Retina (tissue), 1 donor: ENCODE results near the gene LMO1.

Experiments used
- DNase-seq: peaks from one replicate; pipeline ENCODE4 v3.0.0-alpha.2; 2016

The LMO1 gene

DNA sequence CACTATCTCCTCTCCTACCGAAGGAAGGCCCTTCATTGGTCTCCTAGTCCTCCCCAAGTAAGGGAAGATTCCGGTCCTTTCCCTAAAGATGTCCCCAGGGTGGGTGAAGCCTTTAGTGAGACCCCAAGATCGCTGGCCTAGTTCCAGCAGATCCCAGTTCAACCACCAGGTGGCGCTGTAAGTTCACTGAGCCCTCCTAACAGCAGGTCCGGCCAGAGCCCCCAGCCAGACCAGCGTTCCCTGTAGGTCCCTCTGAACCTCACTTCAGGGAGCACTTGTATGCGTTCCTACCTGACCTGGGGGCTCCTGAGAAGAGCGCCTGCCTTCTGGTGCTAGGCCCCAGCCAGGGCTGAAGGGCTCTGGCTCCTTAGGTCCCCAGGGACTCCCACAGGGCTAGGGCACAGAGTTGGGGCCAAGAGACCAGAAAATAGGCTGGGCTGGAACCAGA, 38.1 kb downstream of the LMO1 start:
- DNase-seq: peak; percentile 92

DNA sequence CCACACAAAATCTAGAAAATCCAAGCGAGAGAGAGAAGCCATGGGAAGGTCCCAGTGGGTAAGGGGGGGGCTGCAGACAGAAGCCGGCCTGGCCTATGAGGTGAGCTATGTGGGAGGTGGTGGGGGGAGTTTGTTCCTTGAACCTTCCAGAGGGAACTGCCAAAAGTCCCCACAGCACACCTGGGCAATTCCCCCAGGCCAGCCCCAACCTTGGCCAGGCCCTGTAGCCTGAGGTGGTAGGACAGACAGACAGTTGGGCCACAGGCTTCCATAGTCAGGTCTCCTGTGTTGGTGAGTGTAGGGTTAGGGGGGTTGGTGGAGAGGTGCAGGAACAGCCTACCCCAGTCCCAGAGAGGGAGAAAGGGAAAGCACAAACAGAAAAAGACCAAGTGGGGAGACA, 39.0 kb downstream of the LMO1 start:
- DNase-seq: no peak

DNA sequence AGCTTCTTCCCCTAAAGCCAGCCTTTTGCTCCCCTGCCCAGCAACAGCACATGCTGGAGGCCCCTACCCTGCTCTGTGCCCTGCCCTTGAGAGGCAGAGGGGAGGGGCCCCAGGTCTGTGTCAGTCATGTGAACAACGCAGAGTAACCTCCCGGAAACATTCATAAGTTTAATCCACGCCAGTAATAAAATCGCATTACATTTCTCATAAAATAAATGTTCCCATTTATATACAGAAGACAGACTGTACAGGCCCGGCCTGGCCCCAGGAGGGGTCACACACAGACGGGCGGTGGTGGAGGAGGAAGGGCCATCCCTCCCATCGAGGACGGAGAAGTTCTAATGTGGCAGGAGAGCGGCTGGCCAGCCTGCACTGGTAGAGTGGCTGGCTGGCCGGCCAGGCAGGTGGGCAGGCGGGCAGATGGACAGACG, 39.5 kb downstream of the LMO1 start:
- no peak for DNase-seq

GRCh38 chr11:8223513-8223900, 40.2 kb downstream of the LMO1 start:
- no peak for DNase-seq

GRCh38 chr11:8222820-8223512, 40.7 kb downstream of the LMO1 start:
- DNase-seq: no peak

- DNase-seq: no peak
Measured at GRCh38 chr11:8221917-8222495, 41.7 kb downstream of the LMO1 start.

GRCh38 chr11:8221046-8221723, 42.5 kb downstream of the LMO1 start:
- DNase-seq: no peak

GRCh38 chr11:8220261-8221045, 43.2 kb downstream of the LMO1 start:
- no peak for DNase-seq

DNA sequence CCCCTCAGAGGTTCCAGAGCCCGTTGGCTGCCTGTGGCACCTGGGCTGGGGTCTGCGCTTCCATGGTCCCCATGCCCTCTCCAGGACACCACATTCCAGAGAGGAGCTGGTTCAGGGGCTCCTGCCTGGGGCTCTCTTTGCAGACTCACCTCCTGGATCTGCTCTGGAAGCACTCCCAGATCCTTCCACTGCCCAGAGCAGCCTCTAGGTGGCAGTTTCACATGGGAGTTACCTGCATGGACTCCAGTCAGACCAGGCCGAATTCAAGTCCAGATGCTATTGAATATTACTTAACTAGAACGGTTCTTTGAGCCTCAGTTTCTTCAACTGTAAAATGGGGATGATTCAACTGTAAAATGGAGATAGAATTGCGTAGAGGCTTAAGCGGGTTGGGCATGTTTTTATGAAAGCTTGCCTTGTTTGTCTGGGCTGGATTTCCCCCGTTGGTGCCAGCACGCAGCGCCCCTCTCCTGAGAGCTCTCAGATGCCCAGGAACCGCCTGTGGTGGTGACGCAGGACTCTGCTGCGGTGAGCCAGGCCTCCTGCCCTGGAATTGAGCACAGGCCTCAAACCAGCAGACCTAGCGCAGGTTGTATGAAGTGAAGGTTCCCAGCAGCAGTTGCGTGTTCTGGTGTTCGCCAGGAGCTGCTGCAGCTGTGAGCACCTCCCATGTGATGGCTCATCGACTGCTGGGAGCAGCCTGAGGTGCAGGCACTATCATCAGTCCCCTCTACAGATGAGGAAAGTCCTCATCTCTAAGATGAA, 44.2 kb downstream of the LMO1 start:
- DNase-seq: no peak

GRCh38 chr11:8218840-8219239, 44.8 kb downstream of the LMO1 start:
- no peak for DNase-seq

DNA sequence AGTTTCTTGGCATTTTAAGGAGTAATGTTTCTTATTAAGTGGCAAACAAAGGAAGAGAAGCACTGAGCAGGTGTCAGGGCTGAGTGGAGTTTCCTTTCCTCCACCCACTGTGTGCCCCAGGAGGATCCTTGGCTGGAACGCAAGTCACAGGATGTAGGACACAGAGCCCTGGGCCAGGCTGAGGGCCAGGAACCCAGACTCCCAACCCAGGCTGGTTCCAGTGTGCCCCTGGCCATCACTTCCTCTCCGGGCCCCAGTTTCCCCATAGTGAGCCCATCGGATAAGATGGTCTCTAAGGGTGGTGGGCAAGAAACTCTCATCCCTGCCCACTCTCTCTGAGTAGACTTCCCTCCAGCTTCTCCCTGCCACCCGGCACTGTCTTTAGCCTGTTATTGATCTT, 45.3 kb downstream of the LMO1 start:
- no peak for DNase-seq

DNA sequence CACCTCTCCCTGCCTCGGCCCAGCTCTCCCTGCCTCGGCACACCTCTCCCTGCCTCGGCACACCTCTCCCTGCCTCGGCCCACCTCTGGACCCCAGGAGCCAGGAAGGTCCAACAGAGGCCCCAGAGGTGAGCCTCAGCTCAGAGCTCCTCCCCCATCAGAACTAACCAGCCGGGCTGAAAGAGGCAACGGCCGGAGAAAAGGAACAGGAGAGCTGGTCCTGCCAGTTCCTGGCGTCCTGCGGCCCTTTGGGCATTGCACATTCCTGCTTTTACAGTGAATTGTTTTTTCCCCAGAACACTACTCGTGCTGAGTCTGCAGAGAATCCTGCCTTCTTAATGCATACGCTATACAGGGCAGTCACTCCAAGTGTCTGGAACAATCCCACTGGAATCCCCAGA, 45.8 kb downstream of the LMO1 start:
- no peak for DNase-seq

GRCh38 chr11:8217136-8217535, 46.5 kb downstream of the LMO1 start:
- DNase-seq: no peak

DNA sequence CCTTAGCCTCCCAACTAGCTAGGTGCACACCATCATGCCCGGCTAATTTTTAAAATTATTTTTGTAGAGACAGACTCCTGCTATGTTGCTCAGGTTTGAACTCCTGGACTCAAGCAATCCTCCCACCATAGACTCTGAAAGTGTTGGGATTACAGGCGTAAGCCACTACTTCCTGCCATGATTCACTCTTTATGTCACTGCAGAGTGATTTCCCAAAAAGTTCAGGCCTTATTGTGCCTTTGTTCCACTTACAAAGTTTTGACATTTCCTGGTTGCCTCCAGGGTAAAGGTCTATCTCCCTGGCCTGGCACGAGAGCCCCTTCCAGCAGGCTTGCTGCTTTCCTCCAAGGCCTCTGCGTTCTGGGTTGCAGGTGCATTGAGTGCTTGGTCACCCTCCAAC, 50.3 kb downstream of the LMO1 start:
- DNase-seq: no peak

DNA sequence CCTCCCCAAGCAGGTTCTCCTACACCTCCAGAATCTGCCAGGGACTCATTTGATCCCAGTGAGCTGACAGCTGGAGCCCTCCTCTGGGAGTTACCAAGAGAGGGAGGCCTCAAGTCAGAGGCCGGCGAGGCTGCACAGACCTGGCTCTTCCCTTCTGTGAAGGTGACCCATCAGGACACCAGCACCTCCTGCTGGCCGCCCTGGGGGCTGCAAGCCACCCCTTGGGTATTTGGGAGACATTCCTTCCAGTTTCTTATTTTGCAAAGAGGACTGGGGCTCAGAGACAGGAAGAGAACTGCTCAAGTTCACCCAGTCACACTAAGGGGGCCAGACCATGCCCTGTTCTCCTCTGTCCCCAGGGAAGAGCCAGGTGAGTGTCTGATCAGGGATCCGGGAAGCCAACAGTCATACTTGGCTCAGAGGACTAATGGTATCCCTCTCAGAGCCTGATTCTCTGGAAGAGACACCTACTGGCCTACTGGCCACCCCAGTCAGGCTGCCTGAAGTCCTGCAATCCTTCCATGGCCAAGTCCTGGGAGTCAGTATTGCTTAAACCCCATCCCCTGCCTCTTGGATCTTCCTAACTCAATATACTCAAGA, 54.4 kb downstream of the LMO1 start:
- DNase-seq: peak; percentile 3

- DNase-seq: no peak
Measured at GRCh38 chr11:8207080-8208000, 56.3 kb downstream of the LMO1 start.

DNA sequence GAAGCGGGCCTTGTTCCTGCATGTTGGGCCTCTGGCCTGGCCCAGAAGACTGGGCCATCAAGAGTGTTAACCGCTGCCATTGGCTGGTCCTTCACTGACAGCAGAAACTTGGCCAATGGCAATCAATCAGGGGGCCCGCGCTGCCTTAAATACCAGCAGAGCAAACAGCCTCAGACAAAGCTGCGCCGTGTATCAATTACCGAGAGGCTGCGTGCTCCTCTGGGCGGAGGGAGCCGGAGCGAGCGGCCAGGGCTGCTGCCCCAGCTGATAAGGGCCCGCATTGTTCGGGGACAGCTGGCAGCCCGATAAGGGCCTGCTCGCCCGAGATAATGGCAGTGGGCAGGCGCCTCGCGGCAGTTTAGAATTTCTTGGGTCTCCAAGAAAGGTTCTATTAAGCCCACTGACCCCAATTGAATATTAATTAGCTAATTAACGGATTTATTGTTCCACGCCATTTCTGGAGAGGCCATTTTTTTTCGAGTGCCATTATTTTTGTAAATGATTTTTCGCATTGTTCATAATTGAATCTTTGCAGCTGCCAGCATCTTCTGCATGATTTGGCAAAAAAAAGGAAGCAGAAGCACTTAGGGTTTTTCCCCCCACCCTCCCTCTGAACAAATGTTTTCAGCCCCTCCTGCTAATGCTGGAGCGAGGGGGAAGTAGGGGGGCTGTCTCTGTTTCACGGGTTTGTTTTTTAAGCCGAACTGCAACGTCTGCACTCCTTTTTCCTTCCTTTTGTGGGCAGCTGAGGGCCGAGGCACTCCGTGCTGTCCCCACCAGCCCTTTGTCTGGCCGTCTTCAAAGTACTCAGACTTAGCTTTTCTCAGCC, 57.2 kb downstream of the LMO1 start:
- DNase-seq: peak; percentile 93

DNA sequence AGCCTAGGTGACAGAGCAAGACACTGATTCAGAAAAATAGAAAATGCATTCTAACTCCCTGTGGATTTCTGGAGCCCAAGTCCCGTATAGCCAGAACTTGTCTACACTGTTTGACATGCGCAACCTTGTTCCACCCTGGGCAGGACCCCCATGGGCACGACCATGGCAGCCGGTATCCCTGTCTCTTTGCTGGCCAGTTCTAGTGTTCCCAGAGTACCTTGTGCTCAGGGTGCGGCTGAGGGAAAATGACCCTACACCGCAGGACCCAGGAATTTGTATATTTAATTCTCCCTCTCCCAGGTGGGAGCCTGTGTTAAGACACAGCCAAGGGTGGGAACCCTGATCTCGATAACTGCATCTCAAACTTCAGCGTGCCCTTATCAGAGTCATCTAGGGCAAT, 58.1 kb downstream of the LMO1 start:
- DNase-seq: no peak

DNA sequence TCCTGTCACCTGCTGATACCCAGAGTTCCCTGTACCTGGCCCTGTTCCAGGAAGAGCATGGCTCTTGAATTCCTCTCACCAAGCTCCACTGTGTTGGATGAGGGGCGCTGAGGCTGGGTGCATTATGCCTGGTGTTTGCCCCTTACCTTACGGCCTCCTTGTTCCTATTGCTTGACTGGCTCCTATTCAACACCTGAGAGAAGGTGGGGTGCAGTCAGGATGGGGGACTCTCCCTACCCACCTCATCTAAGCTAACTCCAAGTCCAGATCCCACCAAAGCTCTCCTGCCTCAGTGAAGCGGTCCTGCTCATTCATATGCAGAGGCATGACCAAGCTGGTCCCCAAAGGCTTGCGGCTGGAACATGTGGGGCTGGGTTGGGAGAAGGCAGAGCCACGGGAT, 59.1 kb downstream of the LMO1 start:
- DNase-seq: no peak

DNA sequence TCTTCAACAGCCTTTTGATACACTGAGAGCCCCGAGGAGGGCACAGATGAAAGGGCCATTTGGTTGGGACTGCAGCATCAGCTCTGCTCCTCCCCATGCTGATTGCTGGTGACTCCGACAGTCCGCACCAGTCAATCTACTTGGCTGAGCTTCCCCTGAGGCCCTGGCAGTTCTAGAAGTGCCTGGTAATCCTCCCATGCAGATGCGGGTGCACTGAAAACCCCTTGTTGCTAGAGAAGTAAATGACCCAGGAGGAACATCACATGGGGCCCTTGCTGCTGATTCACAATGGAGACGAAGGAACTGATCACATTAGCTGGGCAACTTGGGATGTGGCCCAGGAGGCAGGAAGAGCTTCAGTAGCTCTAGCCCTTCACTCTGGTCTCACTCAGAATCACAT, 59.7 kb downstream of the LMO1 start:
- DNase-seq: no peak

GRCh38 chr11:8203414-8203715, 60.3 kb downstream of the LMO1 start:
- DNase-seq: no peak
